Osteoblast (primary cell): ENCODE measurements around the gene SLIT3. TPM values are rescaled to one million over a fixed set of nuclear protein-coding genes. Genes with fewer than 3 reads are reported as not detected.

Experiments used
- DNase-seq: peaks from one replicate; pipeline ENCODE4 v3.0.0; 2011; ENCODE audit warnings: low spot score, mixed read lengths; ENCODE audit not compliant: insufficient read length; ENCODE audit errors: missing footprints
- H2AFZ ChIP-seq: 2 replicates; pipeline ENCODE4 v1.6.0; 2011; ENCODE audit warnings: mild to moderate bottlenecking, low read length
- H3K27ac ChIP-seq: 2 replicates; pipeline ENCODE4 v1.5.1; 2011; ENCODE audit warnings: mild to moderate bottlenecking, low read depth, low read length, moderate library complexity
- H3K27me3 ChIP-seq: 2 replicates; pipeline ENCODE4 v1.6.0; 2012; ENCODE audit warnings: mild to moderate bottlenecking, control low read depth, inconsistent platforms, low read length, moderate library complexity; ENCODE audit not compliant: insufficient read depth
- H3K36me3 ChIP-seq: 2 replicates; pipeline ENCODE4 v1.5.1; 2011; ENCODE audit warnings: mild to moderate bottlenecking, low read length, control low read depth, moderate library complexity; ENCODE audit not compliant: insufficient read depth
- H3K4me1 ChIP-seq: 2 replicates; pipeline ENCODE4 v1.5.1; 2011; ENCODE audit warnings: mild to moderate bottlenecking, low read length, control low read depth, moderate library complexity; ENCODE audit not compliant: insufficient read depth
- H3K4me2 ChIP-seq: 2 replicates; pipeline ENCODE4 v1.6.0; 2011; ENCODE audit warnings: mild to moderate bottlenecking, low read length; ENCODE audit not compliant: insufficient read depth
- H3K4me3 ChIP-seq: fragments of 200-600 bp; sonication (generic); 3 replicates; pipeline ENCODE4 v1.5.1; 2012; ENCODE audit warnings: mild to moderate bottlenecking, low read length, inconsistent platforms; ENCODE audit not compliant: insufficient read depth
- H3K79me2 ChIP-seq: 2 replicates; pipeline ENCODE4 v1.6.0; 2012; ENCODE audit warnings: mild to moderate bottlenecking, low read length, control low read depth, inconsistent platforms; ENCODE audit not compliant: insufficient read depth
- H3K9me3 ChIP-seq: 2 replicates; pipeline ENCODE4 v1.5.1; 2011; ENCODE audit warnings: low read depth, low read length, control low read depth
- H4K20me1 ChIP-seq: 2 replicates; pipeline ENCODE4 v1.6.0; 2012; ENCODE audit warnings: mild to moderate bottlenecking, low read length, control low read depth; ENCODE audit not compliant: insufficient read depth
- total RNA-seq: library from RNA; depleted of rRNA; stranded (reverse); fragments of >200 nt; gene quantifications from 2 replicates; pipeline ENCODE4 v1.2.3, GENCODE V29; 2012
- TF ChIP-seq, protein P1 (sequence below): IDR thresholded peaks from 2 replicates; pipeline ENCODE4 v1.5.1; 2011; ENCODE audit warnings: mild to moderate bottlenecking, low read depth, low read length, moderate library complexity; ENCODE audit errors: extremely low read depth

Gene SLIT3
- total RNA-seq, 1 donor: 37.6 TPM

DNA sequence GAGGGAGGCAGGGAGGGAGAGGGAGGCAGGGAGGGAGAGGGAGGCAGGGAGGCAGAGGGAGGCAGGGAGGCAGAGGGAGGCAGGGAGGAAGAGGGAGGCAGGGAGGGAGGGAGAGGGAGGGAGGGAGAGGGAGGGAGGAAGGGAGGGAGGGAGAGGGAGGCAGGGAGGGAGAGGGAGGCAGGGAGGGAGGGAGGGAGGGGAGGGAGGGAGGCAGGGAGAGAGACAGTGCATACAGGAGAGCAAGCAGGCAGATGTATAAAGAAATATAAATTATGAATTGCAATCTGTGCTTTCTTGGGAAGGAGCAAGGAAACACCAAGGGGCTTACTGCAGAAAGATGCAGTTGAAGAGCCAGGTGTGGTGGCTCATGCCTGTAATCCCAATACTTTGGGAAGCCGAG lies 574.6 kb downstream of the SLIT3 start:
- Histone ChIP-seq H3K36me3 (no peaks in the 10 kb centered on the region), H3K4me3 (no peak overlapping the region), H3K9me3 (no peaks in the 10 kb centered on the region), H3K27me3 (no peaks in the 10 kb centered on the region), H3K4me2 (no peak overlapping the region), H4K20me1 (no peaks in the 10 kb centered on the region), H3K27ac (no peak overlapping the region), H2AFZ (no peak overlapping the region), H3K4me1 (no peaks in the 10 kb centered on the region), H3K79me2 (no peaks in the 10 kb centered on the region)
- no peak for DNase-seq
- TF ChIP-seq, protein P1, sequence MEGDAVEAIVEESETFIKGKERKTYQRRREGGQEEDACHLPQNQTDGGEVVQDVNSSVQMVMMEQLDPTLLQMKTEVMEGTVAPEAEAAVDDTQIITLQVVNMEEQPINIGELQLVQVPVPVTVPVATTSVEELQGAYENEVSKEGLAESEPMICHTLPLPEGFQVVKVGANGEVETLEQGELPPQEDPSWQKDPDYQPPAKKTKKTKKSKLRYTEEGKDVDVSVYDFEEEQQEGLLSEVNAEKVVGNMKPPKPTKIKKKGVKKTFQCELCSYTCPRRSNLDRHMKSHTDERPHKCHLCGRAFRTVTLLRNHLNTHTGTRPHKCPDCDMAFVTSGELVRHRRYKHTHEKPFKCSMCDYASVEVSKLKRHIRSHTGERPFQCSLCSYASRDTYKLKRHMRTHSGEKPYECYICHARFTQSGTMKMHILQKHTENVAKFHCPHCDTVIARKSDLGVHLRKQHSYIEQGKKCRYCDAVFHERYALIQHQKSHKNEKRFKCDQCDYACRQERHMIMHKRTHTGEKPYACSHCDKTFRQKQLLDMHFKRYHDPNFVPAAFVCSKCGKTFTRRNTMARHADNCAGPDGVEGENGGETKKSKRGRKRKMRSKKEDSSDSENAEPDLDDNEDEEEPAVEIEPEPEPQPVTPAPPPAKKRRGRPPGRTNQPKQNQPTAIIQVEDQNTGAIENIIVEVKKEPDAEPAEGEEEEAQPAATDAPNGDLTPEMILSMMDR: no peak

DNA sequence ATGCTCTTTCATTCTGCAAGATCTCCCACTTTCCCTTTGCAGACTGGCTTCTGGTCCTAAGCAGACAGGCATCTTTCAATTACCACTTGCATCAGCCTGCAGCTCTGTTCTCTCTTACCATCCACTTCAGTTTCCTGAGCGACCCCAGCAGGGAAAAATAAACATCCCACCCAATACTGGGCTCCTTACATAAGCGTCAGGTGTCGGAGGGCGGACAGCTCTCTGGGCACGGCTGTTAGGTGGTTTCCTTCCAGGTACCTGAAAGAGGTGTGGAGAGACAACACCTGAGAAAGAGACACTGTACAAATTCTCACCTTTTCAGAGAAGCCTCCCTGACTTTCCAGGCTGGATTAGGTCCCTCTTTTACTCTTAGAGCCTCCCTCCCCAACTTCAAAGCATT lies 576.7 kb downstream of the SLIT3 start:
- Histone ChIP-seq H3K27ac (no peak overlapping the region), H4K20me1 (no peaks in the 10 kb centered on the region), H3K36me3 (no peaks in the 10 kb centered on the region), H3K79me2 (no peaks in the 10 kb centered on the region), H3K4me1 (no peaks in the 10 kb centered on the region), H3K9me3 (no peaks in the 10 kb centered on the region), H3K27me3 (no peaks in the 10 kb centered on the region), H2AFZ (no peak overlapping the region), H3K4me2 (no peak overlapping the region), H3K4me3 (no peak overlapping the region)
- no peak for DNase-seq
- TF ChIP-seq, protein P1: no peak

DNA sequence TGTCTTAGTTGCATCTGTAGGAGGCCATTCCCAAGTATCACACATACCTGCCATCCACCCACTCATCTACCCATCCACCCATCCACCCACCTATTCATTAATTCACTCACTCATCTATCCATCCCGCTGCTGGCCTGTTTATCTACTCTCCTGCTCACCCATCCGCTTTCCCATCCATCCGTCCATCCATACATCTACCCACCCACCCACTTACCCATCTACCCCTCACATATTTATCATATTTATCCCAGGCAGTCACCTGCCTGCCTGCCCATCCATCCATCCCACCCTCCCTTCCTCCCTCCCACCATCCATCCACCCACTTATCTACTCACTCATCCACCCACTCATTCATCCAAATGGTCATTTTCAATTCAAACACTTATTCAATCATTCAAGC lies 577.9 kb downstream of the SLIT3 start:
- H3K27me3 ChIP-seq: no peaks in the 10 kb centered on the region
- TF ChIP-seq, protein P1: no peak

GRCh38 chr5:168721966-168722365 lies 579.0 kb downstream of the SLIT3 start:
- no peak overlapping the region for H2AFZ ChIP-seq
- no peaks in the 10 kb centered on the region for H4K20me1 ChIP-seq
- no peaks in the 10 kb centered on the region for H3K9me3 ChIP-seq
- no peaks in the 10 kb centered on the region for H3K36me3 ChIP-seq
- no peaks in the 10 kb centered on the region for H3K27me3 ChIP-seq
- no peak overlapping the region for H3K4me2 ChIP-seq
- H3K4me3 ChIP-seq: no peak overlapping the region
- TF ChIP-seq, protein P1: no peak
- peak; percentile 60 for DNase-seq
- H3K4me1 ChIP-seq: no peaks in the 10 kb centered on the region
- H3K79me2 ChIP-seq: no peaks in the 10 kb centered on the region
- H3K27ac ChIP-seq: no peak overlapping the region

More for the DNA sequence above, 577.9 kb downstream of the SLIT3 start:
- Histone ChIP-seq H3K9me3 (no peaks in the 10 kb centered on the region), H3K27ac (no peak overlapping the region), H3K4me1 (no peaks in the 10 kb centered on the region), H2AFZ (no peak overlapping the region), H3K79me2 (no peaks in the 10 kb centered on the region), H3K4me3 (no peak overlapping the region), H4K20me1 (no peaks in the 10 kb centered on the region), H3K36me3 (no peaks in the 10 kb centered on the region), H3K4me2 (no peak overlapping the region)
- DNase-seq: no peak
